Keratinocyte (primary cell): Measurements from ENCODE around the gene STIM1. TPM values are rescaled to one million over a fixed set of nuclear protein-coding genes. Genes with fewer than 3 reads are reported as not detected.

Source experiments
- DNase-seq: peaks from one replicate; pipeline ENCODE4 v3.0.0-alpha.2; 2011; ENCODE audit warnings: low read depth, missing footprints, low spot score
- FAIRE-seq: peaks from 2 replicates; lab custom pipeline; 2011; peaks lifted over from hg19 to GRCh38; lab: Jason Lieb, UNC
- H2AFZ ChIP-seq: 2 replicates; pipeline ENCODE4 v1.6.0; 2012; ENCODE audit warnings: low read length, control low read depth, inconsistent platforms; ENCODE audit not compliant: control insufficient read depth
- H3K27ac ChIP-seq: 2 replicates; pipeline ENCODE4 v1.5.1; 2011; ENCODE audit warnings: low read length; ENCODE audit not compliant: control insufficient read depth, insufficient read depth
- H3K27me3 ChIP-seq: 3 replicates; pipeline ENCODE4 v1.6.0; 2011; ENCODE audit warnings: low read length; ENCODE audit not compliant: control insufficient read depth, insufficient read depth; ENCODE audit errors: extremely low read depth
- H3K36me3 ChIP-seq, 2 experiments: 2 replicates in 1 of 2; 3 replicates in 1 of 2; pipeline ENCODE4 v1.5.1; 2011; ENCODE audit warnings: low read length in 2 of 2, mild to moderate bottlenecking in 1 of 2; ENCODE audit not compliant: control insufficient read depth in 2 of 2, insufficient read depth in 2 of 2; ENCODE audit errors: extremely low read depth in 1 of 2
- H3K4me1 ChIP-seq: 3 replicates; pipeline ENCODE4 v1.5.1; 2011; ENCODE audit warnings: low read length; ENCODE audit not compliant: control insufficient read depth, insufficient read depth; ENCODE audit errors: extremely low read depth
- H3K4me2 ChIP-seq: 3 replicates; pipeline ENCODE4 v1.6.0; 2011; ENCODE audit warnings: low read depth, low read length; ENCODE audit not compliant: control insufficient read depth, insufficient read depth; ENCODE audit errors: extremely low read depth
- H3K4me3 ChIP-seq, 3 experiments: fragments of 200-600 bp in 1 of 3; sonication (generic) in 1 of 3; 2 replicates in 2 of 3; 3 replicates in 1 of 3; pipeline ENCODE4 v1.5.1; 2011 to 2016; ENCODE audit warnings: low read length in 3 of 3, mild to moderate bottlenecking in 3 of 3, control low read depth in 2 of 3, inconsistent platforms in 1 of 3, low read depth in 1 of 3, mixed read lengths in 1 of 3, mixed run types in 1 of 3, moderate library complexity in 1 of 3; ENCODE audit not compliant: control insufficient read depth in 2 of 3, insufficient read depth in 2 of 3; ENCODE audit errors: extremely low read depth in 1 of 3
- H3K79me2 ChIP-seq: 2 replicates; pipeline ENCODE4 v1.6.0; 2012; ENCODE audit warnings: low read length; ENCODE audit not compliant: control insufficient read depth, insufficient read depth
- H3K9ac ChIP-seq: 3 replicates; pipeline ENCODE4 v1.6.0; 2011; ENCODE audit warnings: low read length; ENCODE audit not compliant: control insufficient read depth, insufficient read depth; ENCODE audit errors: extremely low read depth
- H3K9me1 ChIP-seq: 3 replicates; pipeline ENCODE4 v1.6.0; 2011; ENCODE audit warnings: low read length; ENCODE audit not compliant: control insufficient read depth, insufficient read depth; ENCODE audit errors: extremely low read depth
- H3K9me3 ChIP-seq: 2 replicates; pipeline ENCODE4 v1.5.1; 2012; ENCODE audit warnings: low read depth, low read length; ENCODE audit not compliant: control insufficient read depth
- H4K20me1 ChIP-seq: 3 replicates; pipeline ENCODE4 v1.6.0; 2011; ENCODE audit warnings: low read length; ENCODE audit not compliant: control insufficient read depth, insufficient read depth; ENCODE audit errors: extremely low read depth
- CTCF ChIP-seq, 3 experiments: IDR thresholded peaks in 1 of 3; conservative IDR thresholded peaks in 1 of 3; optimal IDR thresholded peaks in 1 of 3; 2 replicates in 2 of 3; 3 replicates in 1 of 3; pipeline versions ENCODE3 to v1.5.1; 2011; ENCODE audit warnings: low read length in 3 of 3, mild to moderate bottlenecking in 3 of 3, moderate library complexity in 2 of 3, control low read depth in 1 of 3, inconsistent platforms in 1 of 3; ENCODE audit not compliant: insufficient read depth in 2 of 3; ENCODE audit errors: extremely low read depth in 1 of 3
- EZH2 ChIP-seq: IDR thresholded peaks from one replicate; pipeline ENCODE4 v1.6.1; 2012; ENCODE audit warnings: inconsistent platforms, mild to moderate bottlenecking, low read length, moderate library complexity
- dilution Hi-C: fragments of 300-500 bp; cut with MboI; formaldehyde crosslinking; loops from one replicate; pipeline ENCODE4 v1.7.0; 2020; ENCODE audit warnings: low sequenced_read_pairs; ENCODE audit not compliant: extremely low pct_ligation_motif_present
- polyA plus RNA-seq, 5 experiments: library from polyadenylated mRNA; depleted of rRNA in 3 of 5; stranded (reverse) in 3 of 5; stranded (forward) in 1 of 5; unstranded in 1 of 5; fragments of >200 nt; gene quantifications; 1 replicate in 1 of 5; 2 replicates in 3 of 5; 3 replicates in 1 of 5; pipeline versions ENCODE4 v1.2.1 to v1.2.3, GENCODE V29; 2011 to 2012; ENCODE audit warnings: missing spikeins in 2 of 5, low read depth in 1 of 5, low replicate concordance in 1 of 5

Gene STIM1
- polyA plus RNA-seq, 1 donor (not counting 4 experiments of a cell fraction or from before 2014, with no cell fraction given), result 23.7 TPM

- H3K27me3 ChIP-seq, result no peaks in the 10 kb centered on the region
- no peaks in the 10 kb centered on the region for H3K9me1 ChIP-seq
- no peaks in the 10 kb centered on the region for H3K79me2 ChIP-seq
- H2AFZ ChIP-seq, result no peak overlapping the region
- H3K4me3 ChIP-seq, result no peak overlapping the region
- peaks cover 9% of the 10 kb centered on the region for H3K4me1 ChIP-seq
- H3K9me3 ChIP-seq, result no peaks in the 10 kb centered on the region
- dilution Hi-C loops, result no loop called here
- H3K27ac ChIP-seq, result no peak overlapping the region
- H4K20me1 ChIP-seq, result no peaks in the 10 kb centered on the region
- H3K36me3 ChIP-seq, result peaks cover 7 to 24% of the 10 kb centered on the region in 2 experiments
- no peak for DNase-seq
- no peak for TF ChIP-seq CTCF (optimal IDR thresholded peaks at IDR 0.05 in 1 of 3, IDR thresholded peaks at IDR 0.05 in 1 of 3, conservative IDR thresholded peaks at IDR 0.05 in 1 of 3; ENCODE audit: extremely low read depth in 1 of 3, insufficient read depth in 2 of 3, low read length in 3 of 3)
- TF ChIP-seq EZH2, result no peak
- no peak overlapping the region for H3K9ac ChIP-seq
- H3K4me2 ChIP-seq, result no peak overlapping the region
- FAIRE-seq, result no peak
Measured at GRCh38 chr11:4123218-4123617, 267.8 kb downstream of the STIM1 start.

DNA sequence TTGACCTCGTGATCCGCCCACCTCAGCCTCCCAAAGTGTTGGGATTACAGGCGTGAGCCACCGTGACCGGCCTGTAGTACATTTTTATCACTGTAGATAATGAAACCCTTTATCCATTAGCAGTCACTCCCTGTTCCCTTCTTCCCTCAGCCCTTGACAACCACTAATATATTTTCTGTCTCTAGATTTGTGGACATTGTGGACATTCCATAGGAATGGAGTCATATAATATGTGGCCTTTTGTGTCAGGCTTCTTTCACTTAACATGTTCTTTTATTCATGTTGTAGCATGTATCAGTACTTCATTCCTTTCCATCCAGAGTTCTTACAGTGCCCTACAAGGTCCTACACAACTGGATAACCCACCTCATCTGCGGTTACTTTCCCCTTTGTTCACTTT is 269.7 kb downstream of the STIM1 start:
- no peak overlapping the region for H3K4me3 ChIP-seq
- dilution Hi-C loops, result no loop called here
- H3K79me2 ChIP-seq, result no peaks in the 10 kb centered on the region
- no peaks in the 10 kb centered on the region for H3K27me3 ChIP-seq
- H4K20me1 ChIP-seq, result no peaks in the 10 kb centered on the region
- peak overlapping the region; percentile 46 for H3K27ac ChIP-seq
- peak; percentile 5 for FAIRE-seq
- TF ChIP-seq EZH2, result no peak
- no peak for TF ChIP-seq CTCF (optimal IDR thresholded peaks at IDR 0.05 in 1 of 3, IDR thresholded peaks at IDR 0.05 in 1 of 3, conservative IDR thresholded peaks at IDR 0.05 in 1 of 3; ENCODE audit: extremely low read depth in 1 of 3, insufficient read depth in 2 of 3, low read length in 3 of 3)
- H3K9me1 ChIP-seq, result no peaks in the 10 kb centered on the region
- no peaks in the 10 kb centered on the region for H3K9me3 ChIP-seq
- peaks cover 7 to 23% of the 10 kb centered on the region in 2 experiments for H3K36me3 ChIP-seq
- DNase-seq, result peak; percentile 15
- peak overlapping the region; percentile 41 for H3K4me2 ChIP-seq
- H3K9ac ChIP-seq, result no peak overlapping the region
- H2AFZ ChIP-seq, result no peak overlapping the region
- peaks cover 9% of the 10 kb centered on the region for H3K4me1 ChIP-seq
